G401 (cell line): Measurements from ENCODE around the gene FAM25A. TPM values are rescaled to one million over a fixed set of nuclear protein-coding genes. Genes with fewer than 3 reads are reported as not detected.
"Not testable (repeated sequence)": the region's sequence is repeated elsewhere in the genome, so short reads cannot be mapped to it uniquely, and the experiment has no call there.

Experiments
- DNase-seq: peaks from one replicate; pipeline ENCODE4 v3.0.0-alpha.2; 2015; ENCODE audit warnings: low spot score
- in situ Hi-C: cut with HindIII; loops from 2 replicates; pipeline ENCODE4 v1.10.0; 2016; ENCODE audit warnings: low sequenced_read_pairs, mixed read lengths
- total RNA-seq: library from RNA; depleted of rRNA; stranded (reverse); fragments of >200 nt; shearing (Covaris generic); gene quantifications from 2 replicates; pipeline ENCODE4 v1.2.3, GENCODE V29; 2014

Gene FAM25A
- total RNA-seq, 1 experiment from 2014 or later, result not detected

DNA sequence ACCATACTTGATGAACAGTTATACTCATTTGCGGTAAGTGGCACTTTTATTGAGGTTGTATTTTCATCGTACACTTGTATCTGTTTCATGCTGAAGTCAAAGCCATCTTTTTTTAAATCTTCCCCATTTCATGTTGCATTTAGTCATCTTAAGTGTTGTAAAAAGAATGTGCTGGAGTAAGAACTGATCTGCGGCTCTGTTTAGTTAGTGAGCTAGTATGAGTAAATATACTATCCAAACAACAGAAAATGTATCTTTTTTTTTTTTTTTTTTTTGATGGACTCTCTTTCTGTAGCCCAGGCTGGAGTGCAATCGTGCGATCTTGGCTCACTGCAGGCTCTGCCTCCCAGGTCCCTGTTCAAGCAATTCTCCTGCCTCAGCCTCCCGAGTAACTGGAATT is 12.4 kb upstream of the FAM25A start:
- in situ Hi-C loops, DNase-seq: not testable (repeated sequence)

DNA sequence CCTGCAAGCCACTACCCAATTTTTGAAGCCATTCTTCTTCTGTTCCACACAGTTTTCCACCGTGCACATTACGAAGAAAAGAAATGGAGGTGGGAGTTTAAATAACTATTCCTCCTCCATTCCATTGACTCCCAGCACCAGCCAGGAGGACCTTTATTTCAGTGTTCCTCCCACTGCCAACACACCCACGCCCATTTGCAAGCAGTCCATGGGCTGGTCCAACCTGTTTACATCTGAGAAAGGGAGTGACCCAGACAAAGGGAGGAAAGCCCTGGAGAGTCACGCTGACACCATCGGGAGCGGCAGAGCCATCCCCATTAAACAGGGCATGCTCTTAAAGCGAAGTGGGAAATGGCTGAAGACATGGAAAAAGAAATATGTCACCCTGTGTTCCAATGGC is 11.8 kb upstream of the FAM25A start:
- DNase-seq, in situ Hi-C loops: not testable (repeated sequence)

DNA sequence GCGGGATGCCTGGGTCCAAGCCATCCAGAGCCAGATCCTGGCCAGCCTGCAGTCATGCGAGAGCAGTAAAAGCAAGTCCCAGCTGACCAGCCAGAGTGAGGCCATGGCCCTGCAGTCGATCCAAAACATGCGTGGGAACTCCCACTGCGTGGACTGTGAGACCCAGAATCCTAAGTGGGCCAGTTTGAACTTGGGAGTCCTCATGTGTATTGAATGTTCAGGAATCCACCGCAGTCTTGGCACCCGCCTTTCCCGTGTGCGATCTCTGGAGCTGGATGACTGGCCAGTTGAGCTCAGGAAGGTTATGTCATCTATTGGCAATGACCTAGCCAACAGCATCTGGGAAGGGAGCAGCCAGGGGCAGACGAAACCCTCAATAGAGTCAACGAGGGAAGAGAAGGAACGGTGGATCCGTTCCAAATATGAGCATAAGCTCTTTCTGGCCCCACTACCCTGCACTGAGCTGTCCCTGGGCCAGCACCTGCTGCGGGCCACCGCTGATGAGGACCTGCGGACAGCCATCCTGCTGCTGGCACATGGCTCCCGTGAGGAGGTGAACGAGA is 10.9 kb upstream of the FAM25A start:
- DNase-seq, result peak; percentile 16
- in situ Hi-C loops, result not testable (repeated sequence)

DNA sequence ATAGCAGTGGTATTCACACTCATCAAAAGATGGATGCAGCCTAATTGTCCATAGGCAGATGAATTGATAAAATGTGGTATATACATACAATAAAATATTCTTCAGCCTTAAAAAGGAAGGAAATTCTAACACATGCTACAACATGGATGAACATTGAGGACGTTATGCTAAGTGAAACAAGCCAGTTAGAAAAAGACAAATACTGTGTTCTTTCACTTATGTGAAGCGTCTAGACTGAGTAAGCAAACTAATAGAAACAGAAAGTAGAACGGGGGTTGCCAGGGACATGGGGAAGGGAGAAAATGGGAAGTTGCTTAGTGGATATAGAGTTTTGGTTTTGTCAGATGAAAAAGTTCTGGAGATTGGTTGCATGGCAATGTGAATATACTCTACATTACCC is 6.6 kb upstream of the FAM25A start:
- DNase-seq, in situ Hi-C loops: not testable (repeated sequence)

DNA sequence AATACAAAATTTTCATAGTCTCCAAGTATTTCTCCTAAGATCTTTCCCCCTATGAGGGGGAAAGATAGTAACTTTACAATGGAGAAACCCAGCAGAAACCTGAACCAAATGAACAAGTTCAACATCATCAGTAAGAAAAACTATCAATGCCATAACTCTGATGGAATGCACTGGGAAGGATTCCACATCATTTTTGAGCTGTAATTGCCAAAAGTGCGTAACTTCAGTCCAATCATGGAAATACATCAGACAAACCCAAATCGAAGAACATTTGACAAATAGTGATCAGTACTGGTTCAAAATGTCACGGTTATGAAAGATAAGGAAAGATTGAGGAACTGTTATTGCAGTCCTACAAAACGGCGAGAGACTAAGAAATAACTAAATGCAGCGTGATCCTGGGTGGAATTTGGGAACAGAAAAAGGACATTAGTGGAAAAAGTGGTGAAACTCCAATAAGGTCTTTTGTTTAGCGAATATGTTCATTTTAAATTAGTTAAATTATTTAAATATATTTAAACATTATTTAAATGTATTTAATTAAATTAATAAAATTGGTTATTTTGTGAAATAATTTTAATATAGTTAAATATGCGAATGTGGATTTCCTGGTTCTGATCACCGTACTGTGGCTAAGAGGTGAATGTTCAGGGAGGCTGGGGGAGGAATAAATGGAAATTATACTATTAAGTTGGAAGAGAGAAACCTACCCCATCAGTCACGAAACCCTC is 4.9 kb upstream of the FAM25A start:
- DNase-seq, result not testable (repeated sequence)

DNA sequence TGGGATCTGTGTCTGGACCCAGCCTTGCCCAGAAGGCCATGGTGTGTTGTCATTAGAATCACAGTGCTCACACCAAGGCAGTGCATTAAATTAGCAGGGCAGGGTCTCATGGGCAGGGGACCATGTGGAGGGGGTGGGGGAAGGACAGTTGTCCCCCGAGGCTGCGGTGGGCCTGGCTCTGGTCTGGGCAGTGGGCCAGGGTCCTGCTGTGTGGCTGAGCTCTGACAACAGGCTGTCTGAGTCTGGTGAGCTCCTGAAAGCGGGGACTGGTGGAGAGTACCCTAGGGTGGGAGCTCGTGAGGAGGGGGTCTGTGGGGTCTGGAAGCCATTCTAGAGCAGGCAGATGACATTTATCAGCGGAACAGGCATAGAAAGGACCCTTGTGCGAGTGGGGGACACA is 2.0 kb upstream of the FAM25A start:
- in situ Hi-C loops, DNase-seq: not testable (repeated sequence)

More for the DNA sequence above, 4.9 kb upstream of the FAM25A start:
- in situ Hi-C loops, result not testable (repeated sequence)

DNA sequence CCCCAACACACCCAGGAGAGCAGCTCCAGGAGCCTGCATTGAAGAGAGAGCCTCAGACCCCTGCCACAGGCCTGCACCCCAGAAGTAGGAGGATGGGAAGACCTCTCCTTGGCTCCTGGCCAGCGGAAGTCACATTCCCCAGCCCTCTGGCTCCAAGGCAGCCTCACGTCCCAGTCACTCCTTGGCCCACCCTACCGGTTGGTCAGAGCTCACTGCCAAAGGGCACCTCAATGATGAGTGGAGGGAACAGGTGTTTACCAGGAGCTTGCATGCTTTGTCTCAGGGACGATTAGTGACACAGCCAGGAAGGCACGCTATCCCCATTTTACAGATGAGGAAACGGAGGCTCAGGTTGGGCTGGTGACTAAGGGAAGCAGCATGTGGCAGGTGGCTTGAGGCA is 1.0 kb upstream of the FAM25A start:
- in situ Hi-C loops, DNase-seq: not testable (repeated sequence)

DNA sequence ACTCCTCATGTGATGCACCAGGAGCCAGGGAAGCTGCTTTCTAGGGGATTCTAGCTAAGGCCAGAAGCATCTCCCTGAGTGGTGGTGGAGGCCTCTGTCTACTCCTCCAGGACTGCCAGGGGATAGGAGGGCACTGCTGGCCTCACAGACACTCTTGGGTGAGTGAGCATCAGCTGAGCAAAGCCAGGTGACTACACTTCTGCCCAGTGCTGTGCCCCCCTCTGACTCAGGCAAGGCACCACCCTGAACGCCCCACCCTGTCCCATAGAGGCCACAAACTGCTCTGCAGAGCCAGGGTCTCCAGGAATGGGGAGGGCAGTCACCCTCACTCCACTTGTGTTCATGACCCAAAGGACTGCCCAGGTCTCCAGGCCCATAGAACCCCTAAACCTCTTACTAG is 590 bp upstream of the FAM25A start:
- in situ Hi-C loops, DNase-seq: not testable (repeated sequence)

DNA sequence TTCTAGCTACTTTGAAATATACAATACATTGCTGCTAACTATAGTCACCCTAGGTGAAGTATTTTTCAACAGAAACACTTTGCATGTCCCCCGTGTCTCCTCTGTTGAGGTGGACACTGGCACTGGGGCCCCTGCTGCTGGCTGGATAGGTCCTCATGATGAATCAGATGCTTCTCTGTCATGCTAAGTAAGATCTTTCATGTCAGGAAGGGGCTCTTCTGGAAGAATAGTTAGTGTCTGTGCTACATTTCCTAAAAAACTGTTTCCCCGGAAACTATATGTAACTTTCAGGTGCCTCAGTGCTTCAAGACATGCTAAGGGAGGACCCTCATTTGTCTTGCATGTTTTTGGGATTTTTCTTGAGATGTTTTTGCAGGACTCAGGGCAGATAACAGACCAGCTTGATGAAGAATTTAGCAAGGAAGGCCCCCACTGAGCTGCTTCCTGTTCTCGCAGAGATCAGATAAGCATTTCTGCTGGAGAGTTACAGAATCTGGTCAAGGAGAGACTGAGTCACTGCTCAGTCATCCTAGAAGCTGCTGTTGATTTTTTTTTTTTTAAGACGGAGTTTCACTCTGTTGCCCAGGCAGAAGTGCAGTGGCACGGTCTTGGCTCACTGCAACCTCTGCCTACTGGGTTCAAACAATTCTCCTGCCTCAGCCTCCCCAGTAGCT is 5.3 kb downstream of the FAM25A start:
- DNase-seq, in situ Hi-C loops: not testable (repeated sequence)

DNA sequence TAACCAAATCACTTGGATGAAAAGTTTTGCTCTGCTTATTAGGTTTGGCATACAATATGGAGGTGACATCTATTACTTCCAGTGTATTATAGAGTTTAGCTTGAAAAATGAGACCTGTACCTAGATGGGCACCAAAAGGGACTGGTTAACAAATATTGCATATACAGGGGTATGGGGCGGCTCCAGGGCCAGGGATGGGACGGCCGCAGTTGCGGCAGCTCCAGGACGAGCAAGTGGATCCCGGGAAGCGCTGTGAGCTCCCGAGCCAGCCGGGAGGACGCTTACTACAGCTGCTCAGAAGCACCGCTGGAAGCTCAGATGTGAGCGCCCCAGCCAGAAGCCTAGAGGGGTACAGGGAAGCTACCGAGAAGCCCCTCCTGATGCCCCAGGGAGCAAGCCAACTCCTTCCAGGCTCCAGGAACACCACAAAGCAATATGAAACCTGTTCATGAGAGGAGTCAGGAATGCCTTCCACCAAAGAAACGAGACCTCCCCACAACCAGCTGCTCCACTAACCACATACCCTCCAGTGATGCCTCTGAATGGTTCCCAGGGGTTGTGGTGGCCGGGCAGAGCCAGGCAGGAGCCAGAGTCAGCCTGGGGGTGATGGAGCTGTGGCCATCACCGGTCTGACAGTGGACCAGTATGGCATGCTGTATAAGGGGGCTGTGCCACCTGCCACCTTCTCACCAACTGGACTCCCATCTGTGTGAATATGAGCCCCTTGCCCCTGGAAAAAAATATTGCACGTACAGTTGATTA is 6.8 kb downstream of the FAM25A start:
- DNase-seq, in situ Hi-C loops: not testable (repeated sequence)

DNA sequence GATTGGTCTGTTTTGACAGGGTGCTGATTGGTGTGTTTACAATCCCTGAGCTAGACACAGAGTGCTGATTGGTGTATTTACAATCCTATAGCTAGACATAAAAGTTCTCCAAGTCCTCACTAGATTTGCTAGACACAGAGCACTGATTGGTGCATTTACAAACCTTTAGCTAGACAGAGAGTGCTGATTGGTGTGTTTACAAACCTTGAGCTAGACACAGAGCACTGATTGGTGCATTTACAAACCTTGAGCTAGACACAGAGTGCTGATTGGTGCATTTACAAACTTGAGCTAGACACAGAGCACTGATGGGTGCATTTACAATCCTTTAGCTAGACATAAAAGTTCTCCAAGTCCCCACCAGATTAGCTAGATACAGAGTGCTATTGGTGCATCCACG is 10.3 kb downstream of the FAM25A start:
- DNase-seq, in situ Hi-C loops: not testable (repeated sequence)

DNA sequence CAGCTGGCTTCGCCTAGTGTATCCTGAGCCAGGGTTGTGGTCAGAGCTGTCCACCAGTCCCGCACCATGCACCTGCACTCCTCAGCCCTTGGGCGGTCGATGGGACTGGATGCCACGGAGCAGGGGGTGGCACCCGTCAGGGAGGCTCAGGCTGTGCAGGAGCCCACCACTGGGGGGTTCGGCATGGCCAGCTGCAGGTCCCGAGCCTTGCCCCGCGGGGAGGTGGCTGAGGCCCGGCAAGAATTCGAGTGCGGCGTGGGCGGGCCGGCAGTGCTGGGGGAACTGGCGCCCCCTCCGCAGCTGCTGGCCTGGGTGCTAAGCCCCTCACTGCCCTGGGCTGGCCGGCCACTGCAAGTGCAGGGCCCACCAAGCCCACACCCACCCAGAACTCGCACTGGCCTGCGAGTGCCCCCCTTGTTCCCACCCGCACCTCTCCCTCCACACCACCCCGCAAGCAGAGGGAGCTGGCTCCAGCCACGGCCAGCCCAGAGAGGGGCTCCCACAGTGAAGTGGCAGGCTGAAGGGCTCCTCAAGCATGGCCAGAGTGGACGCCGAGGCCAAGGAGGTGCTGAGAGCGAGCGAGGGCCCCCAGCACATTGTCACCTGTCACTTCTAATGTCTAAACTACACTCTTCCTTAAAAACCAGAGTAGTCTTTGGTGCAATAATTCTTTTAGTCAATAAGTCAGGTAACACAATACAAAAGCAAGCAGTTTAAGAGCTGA is 11.0 kb downstream of the FAM25A start:
- no peak for DNase-seq
- in situ Hi-C loops, result no loop called here

DNA sequence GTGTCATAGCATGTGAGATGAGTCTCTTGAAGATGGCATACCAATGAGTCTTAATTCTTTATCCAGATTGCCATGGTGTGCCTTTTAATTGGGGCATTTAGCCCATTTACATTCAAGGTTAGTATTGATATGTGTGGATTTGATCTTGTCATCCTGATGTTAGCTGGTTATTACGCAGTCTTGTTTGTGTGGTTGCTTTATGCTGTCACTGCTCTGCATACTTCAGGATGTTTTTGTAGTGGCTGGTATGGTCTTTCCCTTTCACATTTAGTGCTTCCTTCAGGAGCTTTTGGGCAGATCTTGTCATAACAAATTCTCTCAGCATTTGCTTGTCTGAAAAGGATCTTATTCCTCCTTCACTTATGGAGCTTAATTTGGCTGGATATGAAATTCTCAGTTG is 16.5 kb downstream of the FAM25A start:
- in situ Hi-C loops, result no loop called here
- no peak for DNase-seq

DNA sequence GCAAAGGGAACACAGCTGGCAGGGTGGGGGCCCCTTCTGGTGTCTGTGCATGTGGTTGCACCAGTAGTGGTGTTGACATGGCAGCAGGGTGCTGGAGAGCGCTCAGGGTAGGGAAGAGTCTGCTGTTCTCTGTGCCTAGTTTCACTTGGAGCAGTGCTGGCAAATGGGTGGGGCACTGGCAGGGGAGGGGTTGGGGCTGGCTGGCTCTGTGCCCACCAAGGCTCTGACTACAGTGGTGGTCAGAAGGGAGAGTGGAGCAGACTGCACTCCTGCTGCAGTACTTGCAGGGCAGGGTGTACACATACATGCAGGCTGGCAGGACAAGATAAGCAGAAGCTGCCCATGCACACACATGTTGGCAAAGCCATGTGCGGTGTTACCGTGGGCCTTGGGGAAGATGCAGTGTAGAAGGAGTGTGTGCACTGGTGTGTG is 18.2 kb downstream of the FAM25A start:
- DNase-seq, result no peak
- in situ Hi-C loops, result no loop called here

DNA sequence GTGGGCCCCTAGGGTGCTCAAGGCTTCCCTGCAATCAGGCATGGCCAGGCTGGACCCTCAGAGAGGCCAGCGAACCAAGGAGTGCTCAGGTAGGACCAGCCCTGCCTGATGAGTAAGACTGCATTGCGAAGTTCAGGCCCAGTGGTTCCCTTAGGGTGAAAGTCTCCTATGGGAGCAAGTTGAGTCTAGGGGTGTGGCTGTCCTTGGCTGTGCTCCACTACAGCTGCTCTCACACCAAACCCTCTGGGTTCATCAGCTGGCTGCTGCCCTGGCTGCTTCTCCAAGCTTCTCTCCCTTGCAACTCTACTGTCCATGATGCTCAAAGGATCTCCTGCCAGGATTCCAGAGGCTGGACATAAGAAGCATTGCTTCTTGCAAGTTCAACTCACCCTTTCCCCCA is 18.7 kb downstream of the FAM25A start:
- no peak for DNase-seq
- in situ Hi-C loops, result no loop called here

DNA sequence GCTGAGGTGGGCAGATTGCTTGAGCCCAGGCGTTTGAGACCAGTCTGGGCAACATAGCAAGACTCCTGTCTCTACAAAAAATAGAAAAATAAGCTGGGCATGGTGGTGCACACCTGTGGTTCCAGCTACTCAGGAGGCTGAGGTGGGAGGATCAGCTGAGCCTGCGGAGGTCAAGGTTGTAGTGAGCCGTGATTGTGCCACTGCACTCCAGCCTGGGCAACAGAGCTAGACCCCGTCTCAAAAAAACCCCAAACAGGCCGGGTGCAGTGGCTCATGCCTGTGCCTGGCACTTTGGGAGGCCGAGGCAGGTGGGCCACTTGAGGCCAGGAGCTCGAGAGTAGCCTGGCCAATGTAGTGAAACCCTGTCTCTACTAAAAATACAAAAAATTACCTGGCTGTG is 23.5 kb downstream of the FAM25A start:
- in situ Hi-C loops, DNase-seq: not testable (repeated sequence)

DNA sequence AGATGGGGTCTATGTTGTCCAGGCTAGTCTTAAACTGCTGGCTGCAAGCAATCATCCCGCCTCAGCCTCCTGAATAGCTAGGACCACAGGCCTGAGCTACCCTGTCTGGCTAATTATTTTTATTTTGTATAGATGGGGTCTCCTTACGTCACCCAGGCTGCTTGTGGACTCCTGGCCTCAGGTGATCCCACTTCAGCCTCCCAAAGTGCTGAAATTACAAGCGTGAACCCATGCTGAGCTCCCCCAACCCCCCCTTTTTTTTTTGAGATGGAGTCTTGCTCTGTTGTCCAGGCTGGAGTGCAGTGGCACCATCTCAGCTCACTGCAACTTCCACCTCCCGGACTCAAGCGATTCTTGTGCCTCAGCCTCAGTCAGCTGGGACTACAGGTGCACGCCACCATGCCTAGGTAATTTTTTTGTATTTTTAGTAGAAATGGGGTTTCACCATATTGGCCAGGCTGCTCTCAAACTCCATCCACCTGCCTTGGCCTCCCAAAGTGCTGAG is 25.4 kb downstream of the FAM25A start:
- in situ Hi-C loops, result no loop called here
- DNase-seq, result no peak

DNA sequence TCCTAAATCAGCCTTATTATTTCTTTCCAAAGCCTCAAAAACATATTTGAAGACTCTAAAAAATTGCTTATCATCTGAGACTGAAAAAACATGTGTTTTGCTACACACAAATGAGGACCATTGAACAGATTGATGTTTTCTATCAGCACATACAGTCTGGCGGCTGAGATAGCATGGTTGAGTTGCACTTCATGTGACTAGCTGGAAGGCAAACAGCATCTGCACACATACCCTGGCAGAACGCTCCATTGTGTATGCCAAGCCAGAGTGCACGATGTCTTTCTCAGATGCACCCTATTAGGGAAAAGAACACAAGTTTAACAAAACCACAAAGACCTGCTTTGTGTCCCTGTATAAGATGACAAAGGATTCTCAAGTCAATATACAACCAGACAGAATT is 33.0 kb downstream of the FAM25A start:
- DNase-seq, result peak; percentile 35
- in situ Hi-C loops, result no loop called here
